ENCODE results near the gene CHP2.

Gene CHP2

GRCh38 chr16:23807028-23807427 lies 52.2 kb downstream of the CHP2 start:
- DNase-seq (ENCODE audit: insufficient read length, low spot score) (no peak), FAIRE-seq (no peak)
- no peak for TF ChIP-seq CTCF (IDR thresholded peaks at IDR 0.05; ENCODE audit: insufficient read depth, missing control alignments)

Data from D721Med (cell line).